ENCODE measurements around the gene RFT1. TPM values are rescaled to one million over a fixed set of nuclear protein-coding genes. Genes with fewer than 3 reads are reported as not detected.

RFT1 gene
- total RNA-seq, 1 experiment from 2014 or later = 33.6 TPM

DNA sequence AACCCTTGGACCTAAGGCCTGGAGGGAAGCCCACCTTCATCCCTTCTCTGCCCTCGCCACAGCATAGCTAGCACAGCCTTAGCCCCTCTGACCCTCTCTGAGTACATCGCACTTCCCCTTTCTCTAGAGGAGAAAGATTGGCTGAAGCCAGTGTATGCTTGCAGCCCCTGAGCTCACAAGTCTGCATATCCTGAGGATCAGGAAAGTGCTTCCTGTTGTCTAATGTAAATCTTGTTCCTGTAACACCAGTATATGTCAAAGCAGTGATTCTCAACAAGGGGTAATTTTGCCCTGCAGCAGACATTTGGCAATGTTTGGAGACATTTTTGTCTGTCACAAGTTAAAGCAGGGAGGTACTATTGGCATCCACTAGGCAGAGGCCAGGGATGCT, 28.5 kb upstream of the RFT1 start:
- ChIA-PET RAD21 (ENCODE audit: low non-redundant PET in 1 of 2, low total read pairs in 2 of 2, uncharacterized antibody in 2 of 2, unreplicated experiment in 2 of 2) (no interaction called here), POLR2A (no interaction called here), CTCF (no interaction called here)
- ATAC-seq (no peak), DNase-seq (ENCODE audit: low read depth, low spot score) (no peak)
- H3K36me3 ChIP-seq (ENCODE audit: control insufficient read depth in 1 of 2, insufficient read depth in 2 of 2, low read length in 2 of 2) = no peaks in the 10 kb centered on the region
- H3K9ac ChIP-seq (ENCODE audit: low read length) = no peak overlapping the region
- H3K4me3 ChIP-seq (replicated peaks in 1 of 2; ENCODE audit: low read depth in 1 of 2, low read length in 2 of 2) = no peak overlapping the region
- BruUV-seq (replicated peaks) = no TSS peak
- H3K79me2 ChIP-seq (ENCODE audit: insufficient read depth, low read length) = peaks cover 19% of the 10 kb centered on the region
- H3K9me2 ChIP-seq (ENCODE audit: insufficient read depth) = no peaks in the 10 kb centered on the region
- no peak overlapping the region for H2AFZ ChIP-seq (ENCODE audit: low read depth, low read length, poor library complexity, severe bottlenecking)
- TF ChIP-seq, protein P1, sequence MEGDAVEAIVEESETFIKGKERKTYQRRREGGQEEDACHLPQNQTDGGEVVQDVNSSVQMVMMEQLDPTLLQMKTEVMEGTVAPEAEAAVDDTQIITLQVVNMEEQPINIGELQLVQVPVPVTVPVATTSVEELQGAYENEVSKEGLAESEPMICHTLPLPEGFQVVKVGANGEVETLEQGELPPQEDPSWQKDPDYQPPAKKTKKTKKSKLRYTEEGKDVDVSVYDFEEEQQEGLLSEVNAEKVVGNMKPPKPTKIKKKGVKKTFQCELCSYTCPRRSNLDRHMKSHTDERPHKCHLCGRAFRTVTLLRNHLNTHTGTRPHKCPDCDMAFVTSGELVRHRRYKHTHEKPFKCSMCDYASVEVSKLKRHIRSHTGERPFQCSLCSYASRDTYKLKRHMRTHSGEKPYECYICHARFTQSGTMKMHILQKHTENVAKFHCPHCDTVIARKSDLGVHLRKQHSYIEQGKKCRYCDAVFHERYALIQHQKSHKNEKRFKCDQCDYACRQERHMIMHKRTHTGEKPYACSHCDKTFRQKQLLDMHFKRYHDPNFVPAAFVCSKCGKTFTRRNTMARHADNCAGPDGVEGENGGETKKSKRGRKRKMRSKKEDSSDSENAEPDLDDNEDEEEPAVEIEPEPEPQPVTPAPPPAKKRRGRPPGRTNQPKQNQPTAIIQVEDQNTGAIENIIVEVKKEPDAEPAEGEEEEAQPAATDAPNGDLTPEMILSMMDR (IDR thresholded peaks at IDR 0.05 in 2 of 3, conservative IDR thresholded peaks at IDR 0.05 in 1 of 3; ENCODE audit: borderline replicate concordance in 1 of 3, insufficient read depth in 1 of 3, low read depth in 2 of 3, low read length in 2 of 3) = no peak
- no peak for TF ChIP-seq REST (IDR thresholded peaks at IDR 0.05; ENCODE audit: low read depth)
- TF ChIP-seq POLR2A (IDR thresholded peaks at IDR 0.05; ENCODE audit: borderline replicate concordance, extremely low read depth, insufficient read depth, insufficient read length) = no peak
- TF ChIP-seq YY1 (IDR thresholded peaks at IDR 0.05; ENCODE audit: extremely low read depth, insufficient replicate concordance, low read depth, low read length) = no peak
- no peak for TF ChIP-seq EZH2 (IDR thresholded peaks at IDR 0.05)
- TF ChIP-seq RAD21 (IDR thresholded peaks at IDR 0.05; ENCODE audit: low read depth) = no peak
- TF ChIP-seq POLR2AphosphoS5 (IDR thresholded peaks at IDR 0.05; ENCODE audit: low read depth, low read length) = no peak
- TF ChIP-seq, protein P2, sequence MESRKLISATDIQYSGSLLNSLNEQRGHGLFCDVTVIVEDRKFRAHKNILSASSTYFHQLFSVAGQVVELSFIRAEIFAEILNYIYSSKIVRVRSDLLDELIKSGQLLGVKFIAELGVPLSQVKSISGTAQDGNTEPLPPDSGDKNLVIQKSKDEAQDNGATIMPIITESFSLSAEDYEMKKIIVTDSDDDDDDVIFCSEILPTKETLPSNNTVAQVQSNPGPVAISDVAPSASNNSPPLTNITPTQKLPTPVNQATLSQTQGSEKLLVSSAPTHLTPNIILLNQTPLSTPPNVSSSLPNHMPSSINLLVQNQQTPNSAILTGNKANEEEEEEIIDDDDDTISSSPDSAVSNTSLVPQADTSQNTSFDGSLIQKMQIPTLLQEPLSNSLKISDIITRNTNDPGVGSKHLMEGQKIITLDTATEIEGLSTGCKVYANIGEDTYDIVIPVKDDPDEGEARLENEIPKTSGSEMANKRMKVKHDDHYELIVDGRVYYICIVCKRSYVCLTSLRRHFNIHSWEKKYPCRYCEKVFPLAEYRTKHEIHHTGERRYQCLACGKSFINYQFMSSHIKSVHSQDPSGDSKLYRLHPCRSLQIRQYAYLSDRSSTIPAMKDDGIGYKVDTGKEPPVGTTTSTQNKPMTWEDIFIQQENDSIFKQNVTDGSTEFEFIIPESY (IDR thresholded peaks at IDR 0.05; ENCODE audit: extremely low read depth, insufficient replicate concordance, low read length) = no peak
- TF ChIP-seq ELF1 (IDR thresholded peaks at IDR 0.05; ENCODE audit: borderline replicate concordance, low read depth) = no peak
- no peak for TF ChIP-seq FOSL1 (IDR thresholded peaks at IDR 0.05; ENCODE audit: low read depth)
- TF ChIP-seq ZFX (IDR thresholded peaks at IDR 0.05) = no peak
- no peak for TF ChIP-seq SRF (IDR thresholded peaks at IDR 0.05; ENCODE audit: low read depth)
- TF ChIP-seq, protein P3, sequence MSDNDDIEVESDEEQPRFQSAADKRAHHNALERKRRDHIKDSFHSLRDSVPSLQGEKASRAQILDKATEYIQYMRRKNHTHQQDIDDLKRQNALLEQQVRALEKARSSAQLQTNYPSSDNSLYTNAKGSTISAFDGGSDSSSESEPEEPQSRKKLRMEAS (IDR thresholded peaks at IDR 0.05) = no peak
- TF ChIP-seq SIN3A (IDR thresholded peaks at IDR 0.05; ENCODE audit: low read depth) = no peak
- TF ChIP-seq ZNF274 (IDR thresholded peaks at IDR 0.05; ENCODE audit: low read depth, low read length) = no peak
- no peak for TF ChIP-seq CEBPB (IDR thresholded peaks at IDR 0.05; ENCODE audit: low read depth)
- no peak for TF ChIP-seq JUND (IDR thresholded peaks at IDR 0.05)
- no peak for TF ChIP-seq EGR1 (IDR thresholded peaks at IDR 0.05; ENCODE audit: low read depth)
- TF ChIP-seq TCF7L2 (IDR thresholded peaks at IDR 0.05; ENCODE audit: borderline replicate concordance, extremely low read depth, insufficient read depth, insufficient read length) = no peak
- TF ChIP-seq CBX3 (IDR thresholded peaks at IDR 0.05; ENCODE audit: low read depth) = no peak
- H3K27ac ChIP-seq (ENCODE audit: low read depth, low read length) = no peak overlapping the region
- peaks cover 52 to 70% of the 10 kb centered on the region in 2 experiments for H3K4me1 ChIP-seq (ENCODE audit: control insufficient read depth in 1 of 2, insufficient read depth in 2 of 2, low read length in 2 of 2)
- H3K9me3 ChIP-seq (ENCODE audit: control insufficient read depth in 1 of 2, insufficient read depth in 1 of 2, low read depth in 1 of 2, low read length in 2 of 2) = no peaks in the 10 kb centered on the region
- no peaks in the 10 kb centered on the region for H4K20me1 ChIP-seq (ENCODE audit: insufficient read depth)
- intact Hi-C loops (cut with micrococcal nuclease) = no loop called here
- no peak overlapping the region for H3K4me2 ChIP-seq (ENCODE audit: low read length)
- H3K27me3 ChIP-seq (ENCODE audit: insufficient read depth, low read length) = no peaks in the 10 kb centered on the region
